NCI-H774 (cell line): Measurements from ENCODE around the gene GPHA2.

Experiments
- DNase-seq: peaks from one replicate; lab custom pipeline; 2025; lab: John Stamatoyannopoulos, UW

GPHA2 gene

DNA sequence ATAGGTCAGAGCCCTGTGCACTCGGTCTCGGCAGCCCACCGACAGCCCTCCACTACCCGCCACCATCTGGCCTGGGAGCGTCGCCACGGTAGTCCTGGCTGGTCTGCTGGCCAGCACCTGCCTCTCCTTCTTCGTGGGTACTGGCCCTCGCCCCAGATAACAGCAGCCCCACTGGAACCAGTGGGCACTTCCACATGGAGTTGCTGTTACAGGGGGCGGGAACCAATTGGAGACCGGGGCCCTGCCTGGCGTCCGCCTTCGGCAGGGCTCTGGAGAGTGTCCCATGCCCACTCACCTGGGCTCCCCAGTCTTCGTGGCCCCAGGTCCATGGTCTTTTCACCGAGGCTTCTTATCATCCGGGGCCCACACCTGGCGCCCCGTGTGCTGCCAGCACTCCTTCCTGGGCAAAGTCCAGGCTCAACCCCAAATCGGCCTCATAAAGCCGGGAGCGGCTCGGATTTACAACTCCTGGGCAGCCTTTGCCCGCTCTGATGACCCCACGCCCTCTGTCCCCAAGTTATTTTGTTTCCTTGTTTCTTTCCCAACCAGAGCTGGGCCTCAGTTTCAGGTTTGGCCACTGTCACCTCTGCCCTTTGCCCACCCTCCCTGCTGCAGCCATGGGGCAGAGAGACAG lies 44.4 kb downstream of the GPHA2 start:
- no peak for DNase-seq

DNA sequence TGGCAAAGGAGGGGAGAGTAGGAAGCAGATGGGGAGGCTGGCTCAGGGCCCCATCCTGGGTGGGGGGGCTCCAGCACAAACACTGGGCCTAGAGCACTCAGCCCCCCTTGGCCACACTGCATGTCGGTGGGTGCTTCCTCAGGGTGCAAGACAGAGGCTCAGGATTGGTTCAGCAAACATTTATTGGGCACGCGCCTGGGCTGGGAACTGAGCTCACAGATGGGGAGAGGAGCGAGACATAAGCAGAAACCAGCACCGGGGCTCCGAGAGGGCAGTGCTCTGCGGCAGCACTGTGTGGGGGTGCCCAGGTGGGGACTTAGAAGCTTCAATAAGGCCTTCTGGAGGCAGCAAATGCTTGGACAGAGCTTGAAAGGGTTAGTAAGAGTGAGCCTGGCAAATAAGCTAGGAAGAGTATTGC lies 45.2 kb downstream of the GPHA2 start:
- no peak for DNase-seq

DNA sequence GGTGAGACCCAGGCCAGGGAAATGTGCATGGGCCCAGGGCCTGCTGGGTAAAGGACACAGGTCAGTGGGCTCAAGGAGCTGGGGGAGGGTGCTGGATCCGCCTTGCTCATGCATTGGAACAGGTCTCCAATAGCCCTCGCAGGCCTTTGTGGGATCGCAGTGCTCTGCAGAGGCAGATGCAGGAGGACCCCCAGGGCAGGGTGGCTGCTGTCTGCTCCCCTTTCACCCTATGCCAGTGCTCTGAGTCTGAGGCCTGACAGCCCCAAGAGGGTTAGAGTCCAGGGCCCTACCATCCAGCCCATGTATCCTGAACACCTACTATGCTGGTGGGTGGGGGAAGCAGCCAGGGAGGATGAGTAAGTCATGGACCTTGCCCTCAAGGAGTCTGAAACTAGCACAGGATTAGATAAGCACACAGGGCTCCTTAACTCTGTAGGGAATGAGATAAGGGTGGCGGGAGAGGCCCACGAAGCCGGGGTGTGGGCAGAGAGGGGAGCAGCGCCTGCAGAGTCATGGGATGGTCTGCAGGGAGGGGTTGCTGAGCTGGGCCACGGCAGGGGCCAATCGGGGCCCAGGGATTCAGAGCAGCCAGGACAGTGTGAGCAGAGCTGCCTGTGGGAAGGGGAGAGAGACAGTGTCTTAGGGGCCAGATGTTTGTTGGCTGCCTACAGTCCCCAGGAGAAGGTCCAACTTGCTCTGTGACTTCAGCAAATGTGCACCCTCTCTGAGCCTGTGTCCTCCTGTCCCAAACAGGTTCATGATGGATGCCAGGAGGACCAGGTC lies 46.8 kb downstream of the GPHA2 start:
- DNase-seq: no peak

DNA sequence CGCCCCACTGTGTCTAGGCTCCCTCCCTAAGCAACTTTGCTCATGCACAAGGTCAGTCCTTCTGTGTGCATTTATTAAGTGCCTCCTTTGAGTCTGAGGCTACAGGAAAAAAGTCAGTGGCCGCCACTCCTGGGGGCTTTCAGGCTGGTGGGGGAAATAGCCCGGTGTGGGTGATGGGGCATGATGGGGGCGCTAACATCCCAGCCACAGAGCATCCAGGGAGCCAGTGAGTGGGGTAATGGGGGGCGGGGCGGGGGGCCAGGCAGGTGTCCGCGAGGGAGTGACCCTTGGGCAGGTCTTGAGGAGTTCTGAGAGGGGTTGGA lies 47.3 kb downstream of the GPHA2 start:
- DNase-seq: no peak

DNA sequence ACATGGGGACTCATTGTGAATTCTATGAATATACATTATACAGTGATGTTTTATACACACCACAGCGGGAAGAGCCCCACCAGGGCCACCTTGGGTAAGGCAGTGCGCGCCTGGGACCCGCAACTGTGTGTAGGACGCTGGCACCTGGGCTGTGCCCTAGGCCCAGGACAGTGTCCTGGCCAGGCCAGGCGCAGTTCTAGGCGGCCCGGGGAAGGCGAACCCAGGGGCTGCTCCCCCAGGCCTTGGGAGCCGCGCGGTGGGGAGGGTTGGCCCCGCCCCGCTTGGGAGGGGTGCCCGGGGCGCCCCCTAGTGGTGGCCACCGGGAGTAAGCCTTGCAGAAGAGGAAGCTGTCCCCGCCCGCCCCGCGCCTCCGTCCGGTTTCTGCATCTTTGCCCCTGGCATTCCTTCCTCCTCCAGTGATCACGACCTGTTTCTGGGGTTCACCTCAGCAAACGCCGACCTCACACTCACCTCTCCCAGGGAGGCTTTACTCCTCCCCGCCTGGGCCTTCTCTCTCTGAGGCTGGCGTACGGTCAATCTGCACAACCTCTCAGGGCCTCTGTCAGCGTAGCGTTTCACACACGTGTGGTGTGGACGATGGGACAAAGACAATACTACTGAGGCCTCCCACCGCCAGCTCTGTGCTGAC lies 47.8 kb downstream of the GPHA2 start:
- DNase-seq: peak; percentile 60

DNA sequence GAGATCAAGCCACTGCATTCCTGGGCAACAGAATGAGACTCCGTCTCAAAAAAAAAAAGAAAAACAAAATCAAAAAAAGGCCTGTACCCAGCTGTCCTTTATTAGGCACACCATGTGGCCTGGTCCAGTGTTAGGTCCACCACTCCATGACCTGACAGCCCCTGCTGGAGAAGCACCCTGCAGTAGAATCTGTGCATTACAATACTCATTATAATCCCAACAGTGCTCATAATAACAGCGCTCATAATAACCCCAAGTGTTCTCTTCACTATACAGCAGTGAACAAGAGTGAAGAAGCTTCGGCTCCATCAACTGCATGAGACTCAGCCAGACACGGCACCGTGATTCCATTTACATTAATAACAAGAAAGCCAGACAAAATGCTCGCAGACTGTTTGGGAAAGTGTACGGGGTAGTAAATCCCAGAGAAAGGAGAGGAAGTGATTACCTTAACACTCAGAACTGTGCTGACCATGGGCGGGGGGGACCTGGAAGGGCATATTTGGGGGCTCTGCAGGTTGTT lies 48.4 kb downstream of the GPHA2 start:
- DNase-seq: no peak

DNA sequence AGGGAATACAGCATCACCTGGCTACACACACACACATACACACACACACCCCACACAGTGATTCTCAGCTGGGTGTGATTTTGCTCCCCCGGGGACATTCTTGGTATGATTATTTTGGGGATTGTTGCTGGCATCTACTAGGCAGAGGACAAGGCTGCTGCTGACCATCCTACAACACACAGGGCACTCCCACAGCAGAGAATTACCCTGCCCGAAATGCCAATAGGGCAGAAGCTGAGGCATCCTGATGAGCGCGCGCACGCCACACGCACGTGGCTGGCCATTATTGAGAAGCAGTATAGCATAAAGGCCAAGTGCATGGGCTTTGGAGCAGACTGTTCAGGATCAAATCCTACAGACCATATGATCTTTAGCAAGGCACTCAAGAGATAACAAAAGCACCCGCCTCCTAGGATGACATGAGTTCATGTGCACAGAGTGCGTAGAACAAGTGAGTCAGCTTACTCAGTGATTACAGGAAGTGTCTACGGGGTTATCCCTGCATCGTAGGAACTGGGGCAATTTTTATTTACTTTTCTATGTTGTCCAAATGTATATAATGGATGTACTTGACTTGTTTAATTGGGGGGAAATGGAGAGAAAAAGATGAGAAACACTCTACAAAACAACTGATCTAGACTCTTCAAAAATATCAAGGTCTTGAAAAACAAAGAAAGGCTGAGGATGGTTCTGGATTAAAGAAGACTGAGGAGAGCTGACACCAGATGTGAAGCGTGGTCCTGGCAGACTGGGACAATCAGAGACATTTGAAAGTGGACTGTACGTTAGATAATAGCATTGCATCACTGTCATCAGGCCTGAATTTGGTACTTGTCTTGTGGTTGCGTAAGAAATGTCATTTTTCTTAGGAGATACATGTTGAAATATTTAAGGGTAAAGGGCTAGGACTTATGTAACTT lies 50.1 kb downstream of the GPHA2 start:
- no peak for DNase-seq
